Measurements from ENCODE around the gene PARVB. TPM values are rescaled to one million over a fixed set of nuclear protein-coding genes. Genes with fewer than 3 reads are reported as not detected.

The PARVB gene
- total and polyA plus RNA-seq, 5 donors = 44.0 to 124 (median 88.6) TPM

DNA sequence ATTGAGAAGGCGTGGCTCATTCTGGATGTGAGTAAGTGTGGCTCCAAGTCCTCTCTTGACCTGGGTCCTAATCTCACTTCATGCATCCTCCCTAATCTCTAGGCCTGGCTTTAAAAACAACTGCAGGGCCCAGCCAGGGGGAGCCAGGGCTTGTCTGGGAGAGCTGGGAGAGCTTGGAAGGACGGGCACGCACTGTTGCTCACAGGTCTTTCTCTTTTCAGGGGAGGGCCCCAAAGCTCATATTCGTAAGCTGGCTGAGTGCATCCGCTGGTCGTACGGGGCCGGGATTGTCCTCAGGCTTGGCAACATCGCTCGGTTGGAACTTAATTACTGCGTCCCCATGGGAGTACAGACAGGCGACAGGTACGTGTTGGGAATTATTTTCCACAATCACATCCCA is 34.1 kb upstream of the PARVB start:
- Histone ChIP-seq H3K27me3 (ENCODE audit: control insufficient read depth, insufficient read depth) (no peaks in the 10 kb centered on the region), H3K4me1 (ENCODE audit: control insufficient read depth, insufficient read depth, low read length) (no peaks in the 10 kb centered on the region), H3K27ac (ENCODE audit: low read length) (no peak overlapping the region), H3K4me3 (ENCODE audit: low read length) (no peak overlapping the region), H3K9me3 (ENCODE audit: control insufficient read depth, low read length) (no peaks in the 10 kb centered on the region)
- WGBS = 81% methylated on average over 13 of the region's 13 CpGs
- DNase-seq = no peak
- no peak for ATAC-seq
- intact Hi-C loops (cut with DNase I) = loop anchor here in 3 of 4 donors (5.0 to 10.0 kb wide), 5 partner anchors 92 to 637 kb away; no protein-coding TSS in a partner anchor

- Histone ChIP-seq H3K4me1 (ENCODE audit: control insufficient read depth, insufficient read depth, low read length) (no peaks in the 10 kb centered on the region), H3K27ac (ENCODE audit: low read length) (no peak overlapping the region), H3K27me3 (ENCODE audit: control insufficient read depth, insufficient read depth) (no peaks in the 10 kb centered on the region), H3K9me3 (ENCODE audit: control insufficient read depth, low read length) (no peaks in the 10 kb centered on the region), H3K4me3 (ENCODE audit: low read length) (no peak overlapping the region)
- ATAC-seq = no peak
- no peak for DNase-seq
- WGBS = 94% methylated on average over 11 of the region's 11 CpGs
- intact Hi-C loops (cut with DNase I) = loop anchor here (2.0 to 10.0 kb wide), 7 partner anchors 91 to 636 kb away; no protein-coding TSS in a partner anchor
Measured at GRCh38 chr22:43991316-43992020, 32.6 kb upstream of the PARVB start.

DNA sequence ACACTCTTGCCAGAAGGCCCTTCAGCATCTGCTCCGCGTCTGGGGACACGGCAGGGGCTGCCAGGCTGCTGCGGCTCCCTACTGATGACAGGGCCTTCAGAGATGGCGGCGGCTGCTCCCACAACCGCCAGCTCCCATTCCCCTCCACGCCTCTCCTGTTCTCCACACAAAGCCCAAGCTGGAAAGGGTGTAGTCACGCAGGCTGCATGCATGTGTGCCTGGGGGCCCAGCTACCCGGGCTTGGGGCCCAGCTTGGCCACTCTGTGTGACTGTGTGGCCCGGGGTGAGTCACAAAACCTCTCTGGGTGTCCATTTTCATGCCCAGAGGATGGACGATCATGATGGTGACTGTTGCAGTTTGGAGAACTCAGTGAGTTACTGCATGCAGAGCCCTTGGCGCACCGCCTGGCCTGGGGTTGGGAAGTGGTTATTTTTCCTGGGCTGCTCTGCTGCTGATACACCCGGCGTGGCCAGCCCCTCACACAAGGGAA is 31.7 kb upstream of the PARVB start:
- Histone ChIP-seq H3K27me3 (ENCODE audit: control insufficient read depth, insufficient read depth) (no peaks in the 10 kb centered on the region), H3K9me3 (ENCODE audit: control insufficient read depth, low read length) (no peaks in the 10 kb centered on the region), H3K4me1 (ENCODE audit: control insufficient read depth, insufficient read depth, low read length) (no peaks in the 10 kb centered on the region), H3K4me3 (ENCODE audit: low read length) (no peak overlapping the region), H3K27ac (ENCODE audit: low read length) (no peak overlapping the region)
- intact Hi-C loops (cut with DNase I) = loop anchor here (2.0 to 10.0 kb wide), 7 partner anchors 90 to 635 kb away; no protein-coding TSS in a partner anchor
- ATAC-seq = peak in 1 of 2 donors; percentile 11
- 72% methylated on average over 16 of the region's 16 CpGs for WGBS
- no peak for DNase-seq

DNA sequence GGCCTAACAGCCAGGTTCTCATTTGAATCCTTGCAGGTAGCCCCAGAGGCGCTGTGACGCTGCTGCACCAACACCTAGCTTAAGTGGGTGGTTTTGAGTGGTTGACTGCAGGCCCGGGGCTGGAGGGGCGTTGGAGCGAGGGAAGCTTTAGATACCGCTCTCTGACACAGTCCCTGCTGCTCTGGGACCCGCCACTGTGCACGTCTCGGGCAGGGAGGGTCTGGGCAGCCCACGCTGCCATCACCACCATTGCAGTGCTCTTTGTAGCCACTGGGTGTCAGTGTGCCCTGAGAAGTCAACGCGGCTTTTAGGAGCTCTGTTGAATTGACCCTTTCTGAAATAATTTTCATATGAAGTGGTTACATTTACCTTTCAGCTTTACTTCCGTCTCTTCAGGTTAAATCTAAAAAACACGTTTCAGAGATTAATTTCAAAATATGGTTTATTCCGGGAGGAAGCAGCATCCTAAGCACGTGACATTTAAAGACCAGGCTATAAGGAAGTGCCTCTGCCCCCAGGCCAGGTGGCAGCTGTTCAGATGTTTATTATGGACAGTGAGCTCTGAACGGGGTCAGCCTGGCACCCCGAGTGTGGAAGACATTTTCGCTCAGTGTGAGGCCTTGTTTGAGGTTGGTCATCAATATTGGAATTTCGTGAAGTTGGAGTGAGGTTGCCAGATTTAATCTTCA is 30.9 kb upstream of the PARVB start:
- H3K27me3 ChIP-seq (ENCODE audit: control insufficient read depth, insufficient read depth) = no peaks in the 10 kb centered on the region
- intact Hi-C loops (cut with DNase I) = loop anchor here (2.0 to 10.0 kb wide), 7 partner anchors 89 to 634 kb away; no protein-coding TSS in a partner anchor
- WGBS = 28% methylated on average over 20 of the region's 20 CpGs
- DNase-seq = peak; percentile 50 to 82 (median 74)
- no peaks in the 10 kb centered on the region for H3K4me1 ChIP-seq (ENCODE audit: control insufficient read depth, insufficient read depth, low read length)
- ATAC-seq = peak; percentile 73 to 75
- no peak overlapping the region for H3K27ac ChIP-seq (ENCODE audit: low read length)
- H3K4me3 ChIP-seq (ENCODE audit: low read length) = no peak overlapping the region
- no peaks in the 10 kb centered on the region for H3K9me3 ChIP-seq (ENCODE audit: control insufficient read depth, low read length)

- 92% methylated on average over 11 of the region's 11 CpGs for WGBS
- Histone ChIP-seq H3K9me3 (ENCODE audit: control insufficient read depth, low read length) (no peaks in the 10 kb centered on the region), H3K27ac (ENCODE audit: low read length) (no peak overlapping the region), H3K4me1 (ENCODE audit: control insufficient read depth, insufficient read depth, low read length) (no peaks in the 10 kb centered on the region), H3K4me3 (ENCODE audit: low read length) (no peak overlapping the region), H3K27me3 (ENCODE audit: control insufficient read depth, insufficient read depth) (no peaks in the 10 kb centered on the region)
- no peak for ATAC-seq
- intact Hi-C loops (cut with DNase I) = loop anchor here in 3 of 4 donors (5.0 to 10.0 kb wide), 5 partner anchors 88 to 633 kb away; no protein-coding TSS in a partner anchor
- DNase-seq = no peak
Measured at GRCh38 chr22:43994006-43994405, 30.1 kb upstream of the PARVB start.

DNA sequence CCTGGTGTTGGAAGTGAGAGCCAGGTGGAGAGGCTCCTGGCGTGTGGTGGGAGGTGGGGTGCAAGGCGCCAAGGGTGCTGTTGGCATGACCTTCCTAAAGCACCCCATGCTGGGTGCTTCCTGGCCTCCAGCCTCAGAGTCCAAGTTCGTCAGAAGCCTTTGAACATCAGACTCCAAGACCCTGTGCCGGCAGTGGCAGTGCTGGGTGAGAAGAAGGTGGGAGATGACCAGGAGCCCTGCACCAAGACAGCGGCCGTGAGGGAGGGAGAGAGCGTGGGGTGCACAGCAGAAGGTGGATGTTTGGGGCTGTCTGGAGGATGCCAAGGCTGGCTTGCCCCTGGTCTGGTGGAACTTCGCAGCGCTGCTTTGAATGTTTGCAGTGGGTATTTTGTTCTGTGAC is 29.7 kb upstream of the PARVB start:
- 84% methylated on average over 9 of the region's 9 CpGs for WGBS
- intact Hi-C loops (cut with DNase I) = loop anchor here in 3 of 4 donors (5.0 to 10.0 kb wide), 5 partner anchors 88 to 633 kb away; no protein-coding TSS in a partner anchor
- no peaks in the 10 kb centered on the region for H3K27me3 ChIP-seq (ENCODE audit: control insufficient read depth, insufficient read depth)
- H3K4me3 ChIP-seq (ENCODE audit: low read length) = no peak overlapping the region
- ATAC-seq (no peak), DNase-seq (no peak)
- H3K9me3 ChIP-seq (ENCODE audit: control insufficient read depth, low read length) = no peaks in the 10 kb centered on the region
- no peak overlapping the region for H3K27ac ChIP-seq (ENCODE audit: low read length)
- no peaks in the 10 kb centered on the region for H3K4me1 ChIP-seq (ENCODE audit: control insufficient read depth, insufficient read depth, low read length)

DNA sequence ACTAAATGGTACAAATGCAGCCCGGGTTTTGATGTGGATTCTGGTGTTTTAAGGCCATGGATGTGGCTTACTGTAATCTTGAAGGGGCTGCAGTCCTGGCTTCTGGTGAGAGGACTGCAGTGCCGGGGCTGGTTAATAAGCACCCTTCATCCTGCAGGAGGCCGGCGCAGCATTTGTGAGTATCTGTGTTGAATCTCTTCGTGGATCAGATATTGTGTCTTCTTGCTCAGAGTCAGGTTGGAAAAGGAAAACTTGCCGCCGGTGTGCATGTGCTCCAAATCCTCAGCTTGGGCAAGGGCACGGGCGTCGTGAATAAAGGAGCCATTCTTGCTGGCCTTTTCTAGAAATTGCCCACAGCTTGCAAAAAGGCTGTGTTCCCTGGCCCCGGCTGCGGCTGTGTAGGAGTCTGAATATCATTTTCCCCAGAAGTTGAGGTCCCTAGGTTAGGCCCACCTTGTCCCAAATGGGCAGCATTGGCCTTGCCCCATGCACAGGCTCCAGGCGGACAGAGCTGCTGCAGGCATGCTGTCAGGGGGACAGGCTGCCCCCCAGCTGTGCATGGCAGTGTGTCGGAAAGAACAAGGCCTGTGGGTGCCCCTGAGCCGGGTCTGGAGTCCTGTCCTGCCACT is 28.9 kb upstream of the PARVB start:
- no peak for ATAC-seq
- intact Hi-C loops (cut with DNase I) = loop anchor here in 3 of 4 donors (5.0 to 10.0 kb wide), 3 partner anchors 90 to 340 kb away; no protein-coding TSS in a partner anchor
- Histone ChIP-seq H3K9me3 (ENCODE audit: control insufficient read depth, low read length) (no peaks in the 10 kb centered on the region), H3K27me3 (ENCODE audit: control insufficient read depth, insufficient read depth) (no peaks in the 10 kb centered on the region), H3K4me3 (ENCODE audit: low read length) (no peak overlapping the region), H3K4me1 (ENCODE audit: control insufficient read depth, insufficient read depth, low read length) (no peaks in the 10 kb centered on the region), H3K27ac (ENCODE audit: low read length) (no peak overlapping the region)
- WGBS = 94% methylated on average over 15 of the region's 15 CpGs
- no peak for DNase-seq

DNA sequence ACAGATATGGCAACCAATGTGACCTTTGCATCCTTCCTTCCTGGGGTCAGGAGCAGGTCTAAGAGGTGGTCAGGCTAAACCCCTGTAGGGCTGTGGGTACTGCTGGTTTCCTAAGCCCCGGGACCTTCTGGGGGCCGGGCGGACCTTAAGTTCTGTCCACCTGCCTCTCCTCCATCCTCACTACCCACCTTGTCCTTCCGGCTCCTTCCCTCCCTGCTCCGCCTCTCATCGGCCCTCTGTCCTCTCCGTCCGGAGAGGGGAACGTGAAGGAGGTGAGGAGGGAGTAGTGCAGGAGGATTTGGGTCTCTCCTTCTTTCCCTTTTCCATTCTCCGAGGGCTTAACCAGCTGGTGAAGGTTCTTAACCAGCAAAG is 28.3 kb upstream of the PARVB start:
- Histone ChIP-seq H3K27ac (ENCODE audit: low read length) (no peak overlapping the region), H3K4me3 (ENCODE audit: low read length) (no peak overlapping the region), H3K4me1 (ENCODE audit: control insufficient read depth, insufficient read depth, low read length) (no peaks in the 10 kb centered on the region), H3K9me3 (ENCODE audit: control insufficient read depth, low read length) (no peaks in the 10 kb centered on the region), H3K27me3 (ENCODE audit: control insufficient read depth, insufficient read depth) (no peaks in the 10 kb centered on the region)
- DNase-seq (no peak), ATAC-seq (no peak)
- WGBS = 70% methylated on average over 10 of the region's 10 CpGs
- intact Hi-C loops (cut with DNase I) = loop anchor here in 3 of 4 donors (5.0 to 10.0 kb wide), 3 partner anchors 89 to 339 kb away; no protein-coding TSS in a partner anchor

DNA sequence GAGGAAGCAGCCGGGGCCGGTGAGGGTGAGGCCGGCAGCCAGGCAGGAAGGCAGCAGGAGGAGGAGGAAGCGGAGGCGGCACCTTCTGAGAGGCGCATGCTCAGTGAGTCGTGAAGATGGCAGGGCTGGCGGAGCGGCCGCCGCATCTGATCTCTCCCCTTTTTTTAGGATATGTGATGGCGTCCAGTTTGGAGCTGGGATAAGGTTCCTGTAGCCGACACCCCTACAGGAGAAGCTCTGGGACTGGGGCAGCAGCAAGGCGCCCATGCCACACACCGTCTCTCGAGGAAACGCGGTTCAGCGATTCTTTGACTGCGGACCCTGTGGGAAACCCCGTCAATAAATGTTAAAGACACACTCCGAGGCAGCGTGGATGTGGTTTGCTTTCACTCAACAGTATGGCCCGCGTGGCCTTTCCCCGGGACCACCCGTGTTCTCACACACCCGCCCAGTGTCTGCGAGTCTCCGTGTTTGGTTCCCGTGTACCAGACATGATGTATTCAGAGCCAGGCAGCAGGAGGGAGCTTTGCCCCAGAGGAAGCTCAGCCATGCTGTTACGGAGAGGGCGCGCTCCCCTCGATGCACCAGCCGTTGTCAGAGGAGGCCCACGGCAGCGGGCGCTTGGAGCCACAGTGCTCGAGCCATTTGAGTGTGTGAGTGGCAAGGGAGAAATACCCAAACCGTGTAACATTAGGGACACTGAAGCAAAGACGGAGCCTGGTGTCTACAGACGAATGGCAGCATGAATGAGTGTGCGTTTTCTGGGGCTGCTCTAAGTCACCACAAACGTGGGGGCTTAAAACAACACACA is 27.7 kb upstream of the PARVB start:
- H3K27ac ChIP-seq (ENCODE audit: low read length) = no peak overlapping the region
- peak in 1 of 2 donors; percentile 32 for ATAC-seq
- DNase-seq = peak; percentile 62 to 85 (median 82)
- H3K4me1 ChIP-seq (ENCODE audit: control insufficient read depth, insufficient read depth, low read length) = no peaks in the 10 kb centered on the region
- intact Hi-C loops (cut with DNase I) = loop anchor here in 3 of 4 donors (5.0 to 10.0 kb wide), 3 partner anchors 88 to 338 kb away; no protein-coding TSS in a partner anchor
- WGBS = 83% methylated on average over 45 of the region's 45 CpGs
- no peak overlapping the region for H3K4me3 ChIP-seq (ENCODE audit: low read length)
- H3K27me3 ChIP-seq (ENCODE audit: control insufficient read depth, insufficient read depth) = no peaks in the 10 kb centered on the region
- no peaks in the 10 kb centered on the region for H3K9me3 ChIP-seq (ENCODE audit: control insufficient read depth, low read length)

GRCh38 chr22:43996981-43997265 is 27.2 kb upstream of the PARVB start:
- DNase-seq (no peak), ATAC-seq (no peak)
- Histone ChIP-seq H3K9me3 (ENCODE audit: control insufficient read depth, low read length) (no peaks in the 10 kb centered on the region), H3K4me3 (ENCODE audit: low read length) (no peak overlapping the region), H3K27me3 (ENCODE audit: control insufficient read depth, insufficient read depth) (no peaks in the 10 kb centered on the region), H3K4me1 (ENCODE audit: control insufficient read depth, insufficient read depth, low read length) (no peaks in the 10 kb centered on the region), H3K27ac (ENCODE audit: low read length) (no peak overlapping the region)
- 90% methylated on average over 8 of the region's 8 CpGs for WGBS
- intact Hi-C loops (cut with DNase I) = loop anchor here in 3 of 4 donors (5.0 to 10.0 kb wide), 3 partner anchors 88 to 338 kb away; no protein-coding TSS in a partner anchor
